Activated T-cell treated with anti-CD3 and anti-CD28 coated beads for 1 hour (primary cell): ENCODE measurements around the gene SIPA1.
A peak's percentile ranks its signal among the peaks of the same experiment; 100 is the strongest.
"Not testable (repeated sequence)": the region's sequence is repeated elsewhere in the genome, so short reads cannot be mapped to it uniquely, and the experiment has no call there.

Experiments
- DNase-seq: peaks from one replicate; pipeline ENCODE4 v3.0.0-alpha.2; 2020; ENCODE audit warnings: low read depth

The SIPA1 gene

DNA sequence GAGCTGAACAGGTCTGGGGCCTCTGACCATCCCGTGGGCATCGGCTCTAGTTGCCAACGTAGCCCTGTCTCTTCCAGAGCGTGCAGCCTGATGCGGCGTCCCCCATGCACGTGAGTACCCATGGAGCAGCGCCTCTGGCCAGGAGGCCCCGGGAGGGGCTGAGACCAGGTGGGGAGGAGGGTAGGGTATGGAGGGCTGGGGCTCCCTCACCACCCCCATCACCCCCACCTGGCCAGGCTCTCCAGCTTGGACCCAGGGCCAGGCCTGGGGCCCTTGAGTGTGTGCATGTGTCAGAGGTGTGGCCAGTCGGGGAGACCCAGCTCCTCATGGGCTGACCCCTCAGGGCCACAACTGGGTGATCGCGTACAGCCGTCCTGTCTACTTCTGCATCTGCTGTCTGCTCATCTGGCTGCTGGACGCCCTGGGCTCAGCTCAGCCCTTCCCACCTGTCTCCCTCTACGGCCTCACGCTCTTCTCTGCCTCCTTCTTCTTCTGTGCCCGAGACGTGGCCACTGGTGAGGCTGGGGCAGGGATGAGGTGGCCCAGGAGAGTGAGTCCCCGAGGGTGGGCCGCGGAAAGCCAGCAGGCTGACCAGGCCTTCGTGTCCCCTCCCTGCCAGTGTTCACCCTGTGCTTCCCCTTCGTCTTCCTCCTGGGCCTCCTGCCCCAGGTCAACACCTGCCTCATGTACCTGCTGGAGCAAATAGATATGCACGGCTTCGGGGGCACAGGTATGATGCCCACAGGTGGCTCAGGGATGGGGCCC lies 13.9 kb upstream of the SIPA1 start:
- DNase-seq = no peak

DNA sequence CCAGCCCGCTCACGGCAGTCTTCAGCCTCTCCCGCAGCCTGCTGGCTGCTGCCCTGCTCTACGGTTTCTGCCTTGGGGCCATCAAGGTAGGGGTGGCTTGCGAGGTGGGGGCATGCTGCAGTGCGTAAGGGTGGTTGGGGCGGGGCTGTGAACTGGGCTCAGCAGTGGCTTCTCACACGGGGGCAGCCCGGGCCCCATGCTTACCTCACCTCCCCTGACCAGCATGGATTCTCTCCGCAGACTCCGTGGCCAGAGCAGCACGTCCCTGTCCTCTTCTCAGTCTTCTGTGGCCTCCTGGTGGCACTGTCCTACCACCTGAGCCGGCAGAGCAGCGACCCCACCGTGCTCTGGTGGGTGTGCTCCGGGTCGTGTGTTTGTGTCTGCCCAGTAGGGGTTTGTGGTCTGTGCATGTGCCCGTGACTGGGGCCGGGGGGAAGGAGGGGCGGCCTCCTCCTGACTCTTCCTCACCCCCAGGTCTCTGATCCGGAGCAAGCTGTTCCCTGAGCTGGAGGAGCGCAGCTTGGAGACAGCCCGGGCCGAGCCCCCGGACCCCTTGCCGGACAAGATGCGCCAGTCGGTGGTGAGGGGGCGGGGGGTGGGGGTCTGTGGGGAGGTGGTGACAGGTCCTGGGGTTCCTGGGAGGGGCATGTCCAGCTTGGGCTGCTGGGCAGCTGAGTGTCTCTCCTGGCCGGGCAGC lies 12.8 kb upstream of the SIPA1 start:
- DNase-seq = no peak

DNA sequence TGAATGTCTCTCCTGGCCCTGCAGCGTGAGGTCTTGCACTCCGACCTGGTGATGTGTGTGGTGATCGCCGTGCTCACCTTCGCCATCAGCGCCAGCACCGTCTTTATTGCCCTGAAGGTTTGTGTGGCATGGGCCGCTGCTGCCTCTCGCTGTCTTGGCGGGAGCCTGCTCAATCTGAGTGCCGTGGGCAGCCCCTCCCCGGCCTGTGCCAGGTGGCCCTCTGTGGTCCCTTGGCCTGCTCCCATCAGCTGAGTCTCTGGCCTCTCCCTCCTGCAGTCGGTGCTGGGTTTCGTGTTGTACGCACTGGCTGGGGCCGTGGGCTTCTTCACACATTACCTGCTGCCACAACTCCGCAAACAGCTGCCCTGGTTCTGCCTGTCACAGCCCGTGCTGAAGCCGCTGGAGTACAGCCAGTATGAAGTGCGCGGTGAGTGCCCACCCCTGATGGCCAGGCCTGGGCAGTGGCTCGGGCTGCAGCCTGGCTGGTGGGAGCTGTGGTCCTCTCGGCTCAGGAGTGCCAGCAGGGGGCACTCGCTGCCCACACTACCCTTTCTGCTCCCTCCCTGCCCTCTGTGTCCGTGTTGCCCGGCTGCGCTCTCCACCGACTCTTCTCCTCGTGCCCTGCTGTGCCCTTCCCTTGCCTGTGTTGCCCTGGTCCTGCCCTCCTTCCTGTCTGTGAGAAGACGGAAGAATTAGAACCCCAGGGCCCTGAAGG lies 12.1 kb upstream of the SIPA1 start:
- DNase-seq = peak; percentile 41

DNA sequence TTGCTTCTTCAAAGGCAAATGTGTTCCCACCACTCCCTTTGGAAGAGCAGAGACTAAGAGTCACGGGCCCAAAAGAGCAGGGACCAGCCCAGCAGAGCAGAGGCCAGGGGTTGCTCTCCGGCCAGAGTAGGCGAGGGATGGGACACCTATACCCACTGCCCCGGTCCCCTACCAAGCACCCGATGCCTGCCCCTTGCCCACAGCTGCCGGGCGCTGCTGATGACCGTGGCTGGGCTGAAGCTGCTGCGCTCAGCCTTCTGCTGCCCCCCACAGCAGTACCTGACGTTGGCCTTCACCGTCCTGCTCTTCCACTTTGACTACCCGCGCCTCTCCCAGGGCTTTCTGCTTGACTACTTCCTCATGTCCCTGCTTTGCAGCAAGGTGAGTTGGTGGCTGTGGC lies 10.7 kb upstream of the SIPA1 start:
- DNase-seq = no peak

DNA sequence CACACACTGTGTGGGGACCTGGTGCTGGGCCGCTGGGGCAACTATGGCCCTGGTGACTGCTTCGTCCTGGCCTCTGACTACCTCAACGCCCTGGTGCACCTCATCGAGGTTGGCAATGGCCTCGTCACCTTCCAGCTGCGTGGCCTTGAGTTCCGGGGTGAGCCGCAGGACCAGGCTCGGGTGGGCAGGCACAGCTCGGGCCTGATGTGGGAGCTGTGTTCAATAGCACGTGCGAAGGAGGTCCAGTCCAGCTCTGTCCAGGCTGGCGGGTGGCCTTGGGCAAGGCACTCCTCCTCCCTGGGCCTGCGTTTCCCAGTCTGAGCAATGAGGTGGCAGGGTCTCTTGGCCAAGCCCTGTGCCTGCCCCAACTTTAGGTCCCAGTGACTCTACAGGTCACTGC lies 8.3 kb upstream of the SIPA1 start:
- DNase-seq = no peak

DNA sequence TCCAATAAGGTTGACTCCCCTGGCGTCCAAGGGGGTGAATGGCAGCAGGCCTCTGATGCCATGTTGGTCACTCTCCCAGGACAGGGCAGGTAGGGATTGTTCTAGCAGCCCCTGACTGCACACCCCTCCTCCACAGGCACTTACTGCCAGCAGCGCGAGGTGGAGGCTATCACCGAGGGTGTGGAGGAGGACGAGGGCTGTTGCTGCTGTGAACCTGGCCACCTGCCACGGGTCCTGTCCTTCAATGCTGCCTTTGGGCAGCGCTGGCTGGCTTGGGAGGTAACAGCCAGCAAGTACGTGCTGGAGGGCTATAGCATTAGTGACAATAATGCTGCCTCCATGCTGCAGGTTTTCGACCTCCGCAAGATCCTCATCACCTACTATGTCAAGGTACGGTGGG lies 7.7 kb upstream of the SIPA1 start:
- no peak for DNase-seq

DNA sequence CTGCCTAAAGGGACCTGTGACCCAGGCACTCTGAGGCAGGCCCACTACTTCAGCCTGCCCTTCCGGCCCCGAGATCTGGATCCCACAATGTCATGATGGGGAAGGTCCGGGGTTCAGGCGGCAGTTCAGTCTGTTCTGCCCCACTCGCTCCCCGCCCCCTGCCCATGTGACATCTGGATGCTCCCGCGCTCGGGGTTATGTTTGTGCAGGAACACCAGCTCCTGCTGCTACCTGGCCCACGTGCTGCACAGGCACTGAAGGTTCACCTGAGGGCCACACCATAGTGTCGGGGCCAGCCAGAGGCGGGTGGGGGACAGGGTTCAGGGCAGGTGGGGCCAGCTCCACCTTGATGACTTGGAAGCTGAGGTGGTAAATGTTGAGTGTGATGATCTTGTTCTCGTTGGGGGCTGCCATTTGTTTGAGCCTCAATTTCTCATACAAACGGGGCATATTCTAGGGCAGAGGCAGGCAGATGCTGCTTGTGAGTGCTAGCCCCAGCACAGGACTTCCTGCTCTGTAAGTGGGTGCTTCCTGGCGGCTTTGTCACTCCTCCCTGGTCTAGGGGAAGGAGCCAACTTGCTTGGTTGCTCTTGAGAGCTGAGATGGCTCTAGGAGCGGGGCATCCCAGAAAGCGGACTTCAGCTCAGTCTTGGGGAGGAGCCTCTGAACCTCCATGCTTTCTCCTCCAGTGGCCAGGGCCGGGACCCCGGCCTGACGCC lies 4.4 kb upstream of the SIPA1 start:
- DNase-seq = no peak

DNA sequence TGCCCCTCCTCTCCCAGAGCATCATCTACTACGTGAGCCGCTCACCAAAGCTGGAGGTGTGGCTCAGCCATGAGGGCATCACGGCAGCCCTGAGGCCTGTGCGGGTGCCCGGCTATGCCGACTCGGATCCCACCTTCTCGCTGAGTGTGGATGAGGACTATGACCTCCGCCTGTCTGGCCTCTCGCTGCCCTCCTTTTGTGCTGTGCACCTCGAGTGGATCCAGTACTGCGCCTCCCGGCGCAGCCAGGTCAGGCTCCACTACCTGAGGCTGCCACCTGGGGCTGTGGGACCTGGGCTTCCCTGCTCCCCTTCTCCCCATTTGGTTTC lies 3.8 kb upstream of the SIPA1 start:
- DNase-seq = no peak

DNA sequence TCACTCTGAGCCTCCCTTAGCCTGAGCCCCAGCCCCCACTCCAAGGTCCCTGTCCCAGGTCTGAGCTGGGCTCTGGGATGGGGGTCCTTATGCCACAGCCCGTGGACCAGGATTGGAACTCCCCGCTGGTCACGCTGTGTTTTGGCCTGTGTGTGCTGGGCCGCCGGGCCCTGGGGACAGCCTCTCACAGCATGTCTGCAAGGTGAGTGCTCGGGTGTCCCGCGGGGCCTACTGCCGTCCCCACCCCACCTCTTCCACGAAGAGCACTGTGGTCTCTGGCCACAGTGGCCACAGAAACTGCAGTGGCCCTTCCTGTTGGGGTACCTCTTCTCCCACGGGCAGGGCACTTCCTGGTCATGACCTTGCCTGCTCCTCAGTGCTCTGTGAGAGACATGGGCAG lies 3.5 kb upstream of the SIPA1 start:
- DNase-seq = no peak

DNA sequence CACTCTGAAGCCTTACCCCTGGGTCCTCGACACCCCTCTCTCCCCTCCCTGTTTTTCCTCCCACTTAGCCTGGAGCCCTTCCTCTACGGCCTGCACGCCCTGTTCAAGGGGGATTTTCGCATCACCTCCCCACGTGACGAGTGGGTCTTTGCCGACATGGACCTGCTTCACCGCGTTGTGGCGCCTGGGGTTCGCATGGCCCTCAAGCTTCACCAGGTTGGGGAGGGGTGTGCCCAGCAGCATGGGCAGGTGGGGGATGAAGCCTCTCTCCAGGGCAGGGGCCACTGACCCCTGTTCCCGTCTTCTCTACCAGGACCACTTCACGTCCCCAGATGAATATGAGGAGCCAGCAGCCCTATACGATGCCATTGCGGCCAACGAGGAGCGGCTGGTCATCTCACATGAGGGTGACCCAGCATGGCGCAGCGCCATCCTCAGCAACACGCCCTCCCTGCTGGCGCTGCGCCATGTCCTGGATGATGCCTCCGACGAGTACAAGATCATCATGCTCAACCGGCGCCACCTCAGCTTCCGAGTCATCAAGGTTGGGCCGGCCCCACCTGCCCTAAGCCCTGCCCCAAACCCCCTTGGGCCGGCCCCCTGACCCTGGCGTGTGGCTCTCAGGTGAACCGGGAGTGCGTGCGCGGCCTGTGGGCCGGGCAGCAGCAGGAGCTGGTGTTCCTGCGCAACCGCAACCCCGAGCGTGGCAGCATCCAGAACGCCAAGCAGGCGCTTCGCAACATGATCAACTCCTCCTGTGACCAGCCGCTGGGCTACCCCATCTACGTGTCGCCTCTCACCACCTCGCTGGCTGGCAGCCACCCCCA lies 2.8 kb upstream of the SIPA1 start:
- no peak for DNase-seq

DNA sequence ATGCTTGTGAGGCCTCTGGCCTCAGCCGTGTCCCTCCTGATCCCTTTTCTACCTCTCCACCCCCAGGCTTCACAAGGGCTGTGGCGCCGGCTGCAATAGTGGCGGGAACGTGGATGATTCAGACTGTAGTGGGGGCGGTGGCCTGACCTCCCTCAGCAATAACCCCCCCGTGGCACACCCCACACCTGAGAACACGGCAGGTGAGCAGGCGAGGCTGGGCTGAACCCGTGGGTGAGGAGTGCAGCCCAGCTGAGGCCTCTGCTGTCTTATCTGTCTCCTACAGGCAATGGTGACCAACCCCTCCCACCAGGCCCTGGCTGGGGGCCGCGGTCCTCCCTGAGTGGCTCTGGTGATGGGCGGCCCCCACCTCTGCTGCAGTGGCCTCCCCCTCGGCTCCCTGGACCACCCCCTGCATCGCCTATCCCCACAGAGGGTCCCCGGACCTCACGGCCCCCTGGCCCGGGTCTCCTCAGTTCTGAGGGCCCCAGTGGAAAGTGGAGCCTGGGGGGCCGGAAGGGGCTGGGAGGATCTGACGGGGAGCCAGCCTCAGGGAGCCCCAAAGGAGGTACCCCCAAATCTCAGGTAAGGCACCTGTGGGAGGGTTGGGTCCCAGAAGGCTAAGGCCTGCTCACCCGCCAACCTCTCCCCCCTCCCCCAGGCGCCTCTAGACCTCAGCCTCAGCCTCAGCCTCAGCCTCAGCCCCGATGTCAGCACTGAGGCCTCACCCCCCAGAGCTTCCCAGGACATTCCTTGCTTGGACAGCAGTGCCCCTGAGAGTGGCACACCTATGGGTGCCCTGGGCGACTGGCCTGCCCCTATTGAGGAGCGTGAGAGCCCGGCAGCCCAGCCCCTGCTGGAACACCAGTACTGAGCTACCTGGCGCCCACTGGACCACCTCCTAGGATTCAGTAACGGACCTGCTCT lies 1.5 kb upstream of the SIPA1 start:
- DNase-seq = no peak

DNA sequence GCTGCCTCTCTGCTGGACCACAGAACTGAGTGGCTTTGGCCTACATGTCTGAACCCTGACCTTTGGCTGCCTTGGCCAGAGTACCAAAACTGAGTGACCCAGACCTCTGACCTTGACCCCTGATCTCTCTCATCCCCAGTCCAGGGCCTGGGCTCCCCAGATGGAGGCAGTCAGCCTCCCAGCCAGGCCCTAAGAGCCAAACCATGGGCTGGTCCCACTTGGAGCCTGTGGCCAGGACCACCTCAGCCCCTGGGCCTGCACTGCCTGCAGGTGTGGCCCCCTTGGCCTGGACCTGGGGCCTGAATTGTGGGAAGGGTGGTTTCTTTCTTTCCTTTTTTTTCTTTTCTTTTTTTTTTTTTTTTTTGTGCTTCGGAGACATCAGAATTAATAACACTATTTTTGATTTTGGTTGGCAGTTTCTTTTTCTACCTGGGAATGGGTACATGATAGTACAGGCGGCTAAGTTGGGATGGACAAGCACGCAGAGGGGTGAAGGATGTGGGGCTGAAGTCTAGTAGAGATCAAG lies 806 bp upstream of the SIPA1 start:
- DNase-seq = no peak

DNA sequence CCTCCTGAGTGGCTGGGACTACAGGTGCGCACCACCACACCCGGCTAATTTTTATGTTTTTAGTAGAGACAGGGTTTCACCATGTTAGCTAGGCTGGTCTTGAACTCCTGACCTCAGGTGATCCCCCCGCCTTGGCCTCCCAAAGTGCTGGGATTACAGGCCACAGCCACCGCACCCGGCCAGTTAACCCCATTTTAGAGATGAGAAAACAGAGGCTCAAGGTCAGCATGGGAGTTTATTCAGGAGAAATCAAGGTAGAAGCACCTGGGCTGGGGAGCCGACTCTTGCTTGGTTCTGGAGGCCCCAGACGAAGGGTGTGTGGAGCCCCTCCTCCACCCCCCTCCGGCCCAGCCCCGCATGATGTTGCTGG lies 1.3 kb downstream of the SIPA1 start:
- not testable (repeated sequence) for DNase-seq

DNA sequence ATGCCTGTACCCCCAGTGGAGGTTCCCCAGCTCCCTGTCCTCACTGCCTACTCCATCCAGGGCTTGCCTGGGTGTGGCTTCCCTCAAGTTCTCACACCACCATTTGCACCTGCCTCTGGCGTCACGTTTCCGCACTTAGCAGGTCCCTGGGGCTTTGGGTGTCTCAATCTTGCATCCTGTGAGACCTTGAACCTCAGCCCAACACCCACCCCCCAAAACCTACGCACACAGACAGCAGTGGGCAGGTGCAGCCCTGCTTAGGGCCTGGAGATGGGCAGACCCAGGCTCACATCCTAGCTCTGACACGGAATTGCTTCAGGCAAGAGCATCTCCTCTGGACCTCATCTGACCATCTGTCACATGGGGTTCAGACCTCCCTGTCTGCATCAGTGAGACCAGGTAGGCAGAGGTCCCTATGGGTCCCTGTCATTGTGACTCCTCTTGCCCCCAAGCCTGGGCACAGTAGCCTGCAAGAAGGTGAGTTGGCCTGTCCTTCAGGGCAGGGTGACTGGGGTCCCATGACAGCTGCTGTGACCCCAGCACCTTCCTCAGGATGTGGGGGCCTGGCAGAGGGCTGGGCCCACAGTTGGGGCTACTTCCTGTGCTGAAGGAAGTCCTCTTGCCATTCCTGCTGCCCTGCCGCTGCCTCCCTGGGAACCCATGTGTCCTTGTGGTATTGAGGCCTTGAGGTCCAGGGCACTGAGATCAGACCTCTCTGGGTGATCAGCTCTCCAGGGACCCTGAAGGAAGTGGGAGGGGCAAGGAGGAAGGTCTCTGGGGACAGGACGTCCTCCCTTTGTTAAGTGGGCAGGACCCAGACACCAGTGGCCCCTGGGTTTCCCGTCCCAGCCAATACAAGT lies 2.0 kb downstream of the SIPA1 start:
- DNase-seq = peak; percentile 52

DNA sequence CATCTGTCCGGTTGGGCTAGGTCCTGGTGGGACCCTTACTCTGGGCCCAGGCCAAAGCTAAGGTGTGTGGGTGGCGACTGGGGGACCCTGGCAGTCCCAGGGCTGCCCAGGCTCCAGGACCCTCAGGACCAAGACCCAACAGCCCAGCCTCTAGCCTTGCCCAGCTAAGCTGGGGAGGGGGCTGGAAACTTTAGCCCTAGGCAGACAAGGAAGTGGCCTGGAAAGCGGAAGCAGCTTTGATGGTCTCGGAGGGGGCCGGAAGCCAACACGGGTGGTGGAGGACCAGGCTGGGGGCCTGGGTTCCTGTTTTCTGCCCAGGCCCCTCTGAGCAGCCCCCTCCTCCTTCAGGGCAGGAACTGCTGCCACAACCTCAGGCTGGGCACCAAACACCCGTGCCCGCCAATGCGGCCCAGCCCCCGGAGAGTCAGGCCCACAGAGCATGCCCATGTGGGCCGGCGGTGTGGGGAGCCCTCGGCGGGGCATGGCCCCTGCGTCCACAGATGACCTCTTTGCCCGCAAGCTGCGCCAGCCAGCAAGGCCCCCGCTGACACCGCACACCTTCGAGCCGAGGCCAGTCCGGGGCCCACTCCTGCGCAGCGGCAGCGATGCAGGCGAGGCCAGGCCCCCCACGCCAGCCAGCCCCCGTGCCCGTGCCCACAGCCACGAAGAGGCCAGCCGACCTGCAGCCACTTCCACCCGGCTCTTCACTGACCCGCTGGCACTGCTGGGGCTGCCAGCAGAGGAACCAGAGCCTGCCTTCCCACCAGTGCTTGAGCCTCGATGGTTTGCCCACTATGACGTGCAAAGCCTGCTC lies 2.8 kb downstream of the SIPA1 start:
- DNase-seq = peak; percentile 33

DNA sequence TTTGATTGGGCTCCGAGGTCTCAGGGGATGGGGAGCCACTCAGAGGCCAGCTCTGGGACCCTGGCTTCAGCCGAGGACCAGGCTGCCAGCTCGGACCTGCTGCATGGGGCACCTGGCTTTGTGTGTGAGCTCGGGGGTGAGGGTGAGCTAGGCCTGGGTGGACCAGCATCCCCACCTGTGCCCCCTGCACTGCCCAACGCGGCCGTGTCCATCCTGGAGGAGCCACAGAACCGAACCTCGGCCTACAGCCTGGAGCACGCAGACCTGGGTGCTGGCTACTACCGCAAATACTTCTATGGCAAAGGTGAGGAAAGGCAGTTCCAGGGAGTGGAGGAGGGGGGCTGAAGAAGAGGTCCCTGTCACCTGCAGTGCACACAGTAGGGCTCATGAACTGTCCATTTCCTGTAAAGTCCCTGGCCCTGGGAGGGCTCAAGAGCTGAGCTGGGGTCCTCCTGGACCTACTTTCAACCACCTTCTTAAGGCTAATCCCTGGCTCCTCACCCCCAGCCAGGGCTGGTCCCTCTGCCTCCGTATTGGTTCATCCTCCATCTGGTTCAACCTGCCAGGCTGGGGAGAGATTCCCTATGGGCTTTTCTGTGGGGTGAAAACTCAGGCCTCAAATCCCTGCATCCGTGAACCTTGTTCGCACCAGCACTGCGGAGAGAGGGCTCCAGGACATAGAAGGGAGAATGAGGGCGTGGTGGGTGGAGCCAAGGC lies 3.6 kb downstream of the SIPA1 start:
- DNase-seq = no peak

DNA sequence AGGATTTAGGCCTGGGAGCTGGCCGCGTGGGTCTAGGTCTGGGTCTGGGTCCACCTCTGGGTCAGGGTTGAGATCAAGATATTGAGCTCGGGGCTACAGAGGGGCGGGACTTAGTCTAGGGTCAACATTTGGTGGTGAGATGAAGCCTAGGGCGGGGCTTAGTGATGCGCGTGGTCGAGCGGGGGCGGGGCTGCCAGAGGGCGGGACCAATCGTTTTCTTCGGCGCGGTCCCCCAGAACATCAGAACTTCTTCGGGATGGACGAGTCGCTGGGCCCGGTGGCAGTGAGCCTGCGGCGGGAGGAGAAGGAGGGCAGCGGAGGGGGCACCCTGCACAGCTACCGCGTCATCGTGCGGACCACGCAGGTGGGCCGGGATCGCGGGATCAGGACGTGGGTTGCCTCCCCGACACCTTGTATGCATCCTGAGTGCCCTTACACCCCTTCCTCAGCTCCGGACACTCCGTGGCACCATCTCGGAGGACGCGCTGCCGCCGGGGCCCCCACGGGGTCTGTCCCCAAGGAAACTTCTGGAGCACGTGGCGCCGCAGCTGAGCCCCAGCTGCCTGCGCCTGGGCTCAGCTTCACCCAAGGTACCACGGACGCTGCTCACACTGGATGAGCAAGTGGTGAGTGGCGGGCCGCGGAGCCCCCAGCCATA lies 4.2 kb downstream of the SIPA1 start:
- DNase-seq = no peak
